Right forelimb (tissue), 1 donor: Measurements from ENCODE around the gene SLC25A43.
"Not testable (repeated sequence)": the region's sequence is repeated elsewhere in the genome, so short reads cannot be mapped to it uniquely, and the experiment has no call there.

ENCODE experiments used
- DNase-seq: peaks from one replicate; pipeline ENCODE4 v3.0.0-alpha.2; 2018

SLC25A43 gene

DNA sequence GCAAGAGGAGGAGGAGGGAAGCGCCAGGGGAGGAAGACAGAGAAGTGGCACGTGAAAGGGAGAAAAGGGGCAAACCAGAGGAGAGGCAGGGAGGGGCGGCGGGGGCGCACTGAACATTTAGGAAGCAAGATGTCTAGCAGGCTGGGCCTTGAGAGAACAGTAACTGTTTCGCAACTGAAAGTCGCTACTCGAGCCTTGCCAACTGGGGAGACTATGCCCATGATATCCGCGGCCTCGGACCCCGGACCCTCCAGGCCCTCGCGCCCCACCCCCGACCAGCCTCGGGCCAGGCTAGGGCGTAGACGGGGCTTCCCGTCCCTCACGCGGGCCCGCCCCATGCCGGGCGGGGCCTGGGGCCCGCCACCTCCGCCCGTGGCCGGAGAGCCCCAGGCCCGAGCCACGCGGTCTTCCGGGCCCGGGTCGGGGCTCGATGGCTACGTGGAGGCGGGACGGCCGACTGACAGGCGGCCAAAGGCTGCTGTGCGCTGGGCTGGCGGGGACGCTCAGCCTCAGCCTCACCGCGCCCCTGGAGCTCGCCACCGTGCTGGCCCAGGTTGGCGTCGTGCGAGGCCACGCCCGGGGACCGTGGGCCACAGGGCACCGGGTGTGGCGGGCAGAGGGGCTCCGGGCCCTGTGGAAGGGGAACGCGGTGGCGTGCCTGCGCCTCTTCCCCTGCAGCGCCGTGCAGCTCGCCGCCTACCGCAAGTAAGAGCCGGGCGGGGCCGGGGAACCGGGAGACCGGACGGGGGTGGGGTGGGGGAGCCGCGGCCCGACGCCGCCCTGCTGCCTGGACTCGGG lies at the start of gene SLC25A43:
SLC25A43 (plus strand) TSS at position 363 of the 798 bp plus-strand sequence; CDS start at position 431, 68 bp downstream.
- peak; percentile 57 for DNase-seq

DNA sequence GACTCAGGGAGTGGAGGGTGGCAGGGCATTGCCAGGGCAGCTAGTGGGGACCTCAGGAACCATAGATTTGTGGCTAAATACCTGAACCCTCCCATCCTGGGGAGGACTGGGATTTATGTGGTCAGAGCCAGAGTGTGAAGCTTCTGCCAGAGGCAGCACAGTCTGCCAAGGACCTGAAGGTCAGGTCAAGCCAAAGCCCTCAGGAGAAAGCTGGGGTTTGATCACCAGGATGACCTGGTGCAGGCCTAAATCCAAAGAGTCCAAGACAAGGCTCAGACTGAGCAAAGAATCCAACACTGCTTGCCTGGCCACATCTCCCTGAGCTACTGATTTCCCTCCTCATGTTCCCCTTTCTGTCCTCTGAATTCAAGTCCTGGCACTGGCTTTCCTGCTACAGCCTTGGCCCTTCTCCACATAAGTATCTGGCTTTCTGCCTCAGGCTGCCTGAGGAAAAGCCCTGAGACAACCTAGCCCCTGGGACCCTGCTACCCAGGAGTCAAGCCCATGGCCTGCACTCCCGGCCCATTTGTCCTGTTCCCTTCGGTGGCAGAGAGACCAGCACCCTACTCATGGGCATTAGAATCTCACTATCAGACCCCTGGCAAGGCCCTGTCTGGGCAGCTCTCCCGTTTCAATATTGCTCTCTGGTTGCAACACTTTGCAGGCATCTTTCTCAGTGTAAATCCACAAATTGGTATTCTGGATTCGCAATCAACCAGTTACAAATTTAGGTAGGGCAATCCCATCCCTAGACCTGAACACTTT lies 39.3 kb upstream of the SLC25A43 start:
- DNase-seq: no peak

DNA sequence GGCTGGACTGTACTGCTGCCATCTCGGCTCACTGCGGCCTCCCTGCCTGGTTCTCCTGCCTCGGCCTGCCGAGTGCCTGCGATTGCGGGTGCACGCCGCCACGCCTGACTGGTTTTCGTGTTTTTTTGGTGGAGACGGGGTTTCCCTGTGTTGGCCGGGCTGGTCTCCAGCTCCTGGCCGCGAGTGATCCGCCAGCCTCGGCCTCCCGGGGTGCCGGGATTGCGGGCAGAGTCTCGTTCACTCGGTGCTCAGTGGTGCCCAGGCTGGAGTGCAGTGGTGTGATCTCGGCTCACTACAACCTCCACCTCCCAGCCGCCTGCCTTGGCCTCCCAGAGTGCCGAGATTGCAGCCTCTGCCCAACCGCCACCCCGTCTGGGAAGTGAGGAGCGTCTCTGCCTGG lies 37.7 kb upstream of the SLC25A43 start:
- DNase-seq: not testable (repeated sequence)

DNA sequence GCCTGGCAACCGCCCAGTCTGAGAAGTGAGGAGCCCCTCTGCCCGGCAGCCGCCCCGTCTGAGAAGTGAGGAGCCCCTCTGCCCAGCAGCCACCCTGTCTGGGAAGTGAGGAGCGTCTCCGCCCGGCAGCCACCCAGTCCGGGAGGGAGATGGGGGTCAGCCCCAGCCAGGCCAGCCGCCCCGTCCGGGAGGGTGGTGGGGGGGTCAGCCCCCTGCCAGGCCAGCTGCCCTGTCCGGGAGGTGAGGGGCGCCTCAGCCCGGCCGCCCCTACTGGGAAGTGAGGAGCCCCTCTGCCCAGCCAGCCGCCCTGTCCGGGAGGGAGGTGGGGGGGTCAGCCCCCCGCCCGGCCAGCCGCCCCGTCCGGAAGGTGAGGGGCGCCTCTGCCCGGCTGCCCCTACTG lies 37.1 kb upstream of the SLC25A43 start:
- not testable (repeated sequence) for DNase-seq

DNA sequence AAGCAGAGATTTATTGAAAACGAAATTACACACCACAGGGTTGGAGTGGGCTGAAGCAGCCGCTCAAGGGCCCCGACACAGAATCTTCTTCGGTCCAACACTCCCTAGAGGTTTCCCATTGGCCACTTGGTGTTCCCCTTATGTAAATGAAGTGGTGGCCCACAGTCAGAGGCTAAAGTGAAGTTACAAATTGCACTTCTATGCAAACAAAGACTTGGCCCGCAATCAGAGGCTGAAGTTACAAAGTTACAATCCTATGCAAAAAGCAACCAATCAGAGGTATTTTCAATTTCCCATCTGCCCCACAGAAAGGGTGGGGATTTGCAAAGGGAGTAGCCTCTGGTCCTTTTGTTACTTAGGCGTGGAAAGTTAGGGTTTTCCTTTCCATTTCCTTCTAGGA lies 35.7 kb upstream of the SLC25A43 start:
- no peak for DNase-seq

DNA sequence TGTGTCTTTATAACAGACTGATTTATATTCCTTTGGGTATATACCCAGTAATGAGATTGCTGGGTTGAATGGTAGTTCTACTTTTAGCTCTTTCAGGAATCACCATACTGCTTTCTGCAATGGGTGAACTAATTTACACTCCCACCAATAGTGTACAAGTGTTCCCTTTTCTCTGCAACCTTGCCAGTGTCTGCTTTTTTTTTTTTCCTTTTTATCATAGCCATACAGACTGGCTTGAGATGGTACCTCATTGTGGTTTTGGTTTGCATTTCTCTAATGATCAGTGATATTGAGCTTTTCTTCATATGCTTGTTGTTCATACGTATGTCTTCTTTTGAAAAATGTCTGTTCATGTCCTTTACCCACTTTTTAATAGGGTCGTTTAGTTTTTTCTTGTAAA lies 27.3 kb upstream of the SLC25A43 start:
- not testable (repeated sequence) for DNase-seq

DNA sequence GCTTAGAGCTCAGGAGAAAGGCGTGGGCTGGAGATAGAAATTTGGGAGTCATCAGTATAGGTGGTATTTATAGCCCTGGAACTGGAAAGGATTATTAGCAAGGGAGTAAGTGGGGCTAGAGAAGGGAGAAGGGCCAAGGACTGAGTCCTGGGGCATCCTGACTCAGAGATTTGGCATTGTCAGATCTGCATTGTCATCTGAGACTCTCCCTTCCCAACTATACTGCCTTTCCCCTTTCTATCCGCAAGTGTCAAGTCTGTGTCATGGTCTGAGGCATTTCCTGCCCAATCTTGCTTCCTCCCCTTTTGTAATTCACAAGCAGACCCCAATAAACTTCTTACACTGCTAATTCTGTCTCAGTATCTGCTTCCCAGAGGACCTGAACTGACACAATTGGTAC lies 24.4 kb upstream of the SLC25A43 start:
- DNase-seq: no peak

DNA sequence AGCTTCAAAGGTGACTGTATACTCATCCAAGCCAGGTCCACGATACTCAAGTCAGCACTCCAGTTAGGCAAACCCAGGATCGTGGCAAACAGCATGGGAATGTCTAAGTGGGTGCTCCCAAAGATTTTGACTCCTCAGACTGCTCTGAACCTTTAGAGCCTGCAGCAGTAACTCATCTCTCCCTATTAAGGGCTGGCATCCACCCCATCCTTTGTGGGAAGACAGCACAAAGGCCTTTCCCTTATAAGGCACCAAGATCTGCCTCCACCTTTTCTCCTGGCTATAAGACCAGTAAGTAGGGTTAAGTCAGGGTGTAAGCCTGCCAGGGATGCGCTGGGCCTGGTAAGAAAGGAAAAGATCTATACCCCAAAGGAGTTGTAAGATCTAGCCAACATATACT lies 23.6 kb upstream of the SLC25A43 start:
- DNase-seq: no peak

DNA sequence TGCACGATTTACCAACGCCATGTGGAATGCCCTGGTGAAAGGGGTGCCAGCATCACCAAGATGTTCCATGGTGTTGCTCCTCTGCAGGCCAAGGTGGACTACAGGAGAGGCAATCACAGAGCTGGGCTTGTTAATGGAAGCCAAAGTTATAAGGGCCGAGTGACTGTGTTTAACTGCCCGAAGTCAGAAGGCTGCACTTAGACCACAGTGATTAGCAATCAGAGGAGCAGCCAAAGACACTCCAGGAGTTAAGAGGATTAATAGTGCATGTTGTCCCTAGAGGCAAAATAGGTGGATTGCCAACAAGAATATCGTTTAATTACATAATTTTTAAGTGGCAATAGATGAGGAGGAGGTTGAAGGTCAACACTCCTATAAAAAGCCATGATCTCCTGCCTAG lies 22.8 kb upstream of the SLC25A43 start:
- DNase-seq: no peak

DNA sequence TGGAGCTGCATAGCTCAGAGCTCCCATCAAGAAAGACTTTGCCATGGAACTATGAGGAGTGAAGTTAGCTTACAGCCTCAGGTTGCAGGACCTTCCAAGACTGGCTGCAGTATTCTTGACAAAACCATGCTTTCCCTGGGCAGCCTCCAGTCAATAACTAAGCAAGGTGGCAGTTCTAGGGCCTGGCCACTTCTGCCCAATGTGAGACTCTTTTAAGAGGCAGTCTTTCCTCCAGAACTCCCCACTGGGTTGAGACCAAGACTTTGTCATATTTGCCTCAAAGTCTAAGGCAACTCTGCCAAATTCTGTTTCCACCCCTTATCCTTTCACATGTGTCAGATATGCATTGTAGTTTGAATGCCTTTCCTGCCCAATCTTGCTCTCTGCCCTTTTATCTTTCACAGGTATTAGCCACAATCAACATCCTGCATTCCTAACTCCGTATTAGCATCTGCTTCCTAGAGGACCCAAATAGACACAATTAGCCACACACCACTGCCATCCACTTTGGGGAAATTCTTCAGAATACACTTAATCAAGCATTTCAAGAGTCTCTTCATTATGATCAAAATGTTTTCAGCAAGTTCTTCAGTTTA lies 17.7 kb upstream of the SLC25A43 start:
- DNase-seq: no peak

DNA sequence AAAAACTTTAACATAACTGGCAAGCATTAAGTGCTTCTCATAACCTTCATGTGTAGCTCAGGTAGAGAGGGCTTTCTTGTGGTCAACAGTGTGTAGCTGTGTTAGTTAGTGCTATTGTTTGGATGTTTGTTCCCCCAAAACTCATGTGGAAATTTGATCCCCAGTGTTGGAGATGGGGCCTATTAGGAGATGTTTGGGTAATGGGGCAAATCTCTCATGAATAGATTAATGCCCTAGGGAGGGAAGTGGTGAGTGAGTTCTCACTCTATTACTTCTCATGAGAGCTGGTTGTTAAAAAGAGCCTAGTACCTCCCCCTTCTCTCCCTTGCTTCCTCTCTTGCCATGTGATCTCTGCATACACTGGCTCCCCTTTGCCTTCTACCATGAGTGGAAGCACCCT lies 16.5 kb upstream of the SLC25A43 start:
- no peak for DNase-seq

DNA sequence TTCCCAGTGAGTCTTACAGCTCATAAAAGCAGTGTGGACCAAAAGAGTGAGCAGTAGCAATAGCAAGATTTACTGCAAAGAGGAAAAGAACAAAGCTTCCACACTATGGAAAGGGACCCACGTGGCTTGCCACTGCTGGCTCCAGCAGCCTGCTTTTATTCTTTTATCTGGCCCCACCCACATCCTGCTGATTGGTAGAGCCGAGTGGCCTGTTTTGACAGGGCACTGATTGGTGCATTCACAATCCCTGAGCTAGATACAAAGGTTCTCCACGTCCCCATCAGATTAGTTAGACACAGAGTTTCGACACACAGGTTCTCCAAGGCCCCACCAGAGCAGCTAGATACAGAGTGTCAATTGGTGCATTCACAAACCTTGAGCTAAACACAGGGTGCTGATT lies 12.5 kb upstream of the SLC25A43 start:
- DNase-seq: not testable (repeated sequence)

DNA sequence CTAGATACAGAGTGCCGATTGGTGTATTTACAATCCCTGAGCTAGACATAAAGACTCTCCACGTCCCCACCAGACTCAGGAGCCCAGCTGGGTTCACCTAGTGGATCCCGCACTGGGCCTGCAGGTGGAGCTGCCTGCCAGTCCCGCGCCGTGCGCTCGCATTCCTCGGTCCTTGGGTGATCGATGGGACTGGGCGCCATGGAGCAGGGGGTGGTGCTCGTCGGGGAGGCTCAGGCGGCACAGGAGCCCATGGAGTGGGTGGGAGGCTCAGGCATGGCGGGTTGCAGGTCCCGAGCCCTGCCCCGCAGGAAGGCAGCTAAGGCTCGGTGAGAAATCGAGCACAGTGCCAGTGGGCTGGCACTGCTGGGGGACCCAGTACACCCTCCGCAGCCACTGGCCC lies 11.7 kb upstream of the SLC25A43 start:
- not testable (repeated sequence) for DNase-seq

DNA sequence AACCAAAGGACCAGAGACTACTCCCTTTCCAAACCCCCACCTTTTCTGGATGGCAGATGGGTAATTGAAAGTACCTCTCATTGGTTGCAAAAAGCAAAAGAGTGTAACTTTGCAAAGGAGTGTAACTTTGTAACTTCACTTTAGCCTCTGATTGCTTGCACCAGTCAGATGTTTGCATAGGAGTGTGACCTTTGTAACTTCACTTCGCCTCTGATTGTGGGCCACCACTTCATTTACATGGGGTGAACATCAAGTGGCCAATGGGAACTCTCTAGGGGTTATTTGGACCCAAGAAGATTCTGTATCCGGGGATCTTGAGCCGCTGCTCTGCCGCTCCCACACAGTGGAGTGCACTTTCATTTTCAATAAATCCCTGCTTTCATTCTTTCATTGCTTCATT lies 9.9 kb upstream of the SLC25A43 start:
- DNase-seq: no peak

DNA sequence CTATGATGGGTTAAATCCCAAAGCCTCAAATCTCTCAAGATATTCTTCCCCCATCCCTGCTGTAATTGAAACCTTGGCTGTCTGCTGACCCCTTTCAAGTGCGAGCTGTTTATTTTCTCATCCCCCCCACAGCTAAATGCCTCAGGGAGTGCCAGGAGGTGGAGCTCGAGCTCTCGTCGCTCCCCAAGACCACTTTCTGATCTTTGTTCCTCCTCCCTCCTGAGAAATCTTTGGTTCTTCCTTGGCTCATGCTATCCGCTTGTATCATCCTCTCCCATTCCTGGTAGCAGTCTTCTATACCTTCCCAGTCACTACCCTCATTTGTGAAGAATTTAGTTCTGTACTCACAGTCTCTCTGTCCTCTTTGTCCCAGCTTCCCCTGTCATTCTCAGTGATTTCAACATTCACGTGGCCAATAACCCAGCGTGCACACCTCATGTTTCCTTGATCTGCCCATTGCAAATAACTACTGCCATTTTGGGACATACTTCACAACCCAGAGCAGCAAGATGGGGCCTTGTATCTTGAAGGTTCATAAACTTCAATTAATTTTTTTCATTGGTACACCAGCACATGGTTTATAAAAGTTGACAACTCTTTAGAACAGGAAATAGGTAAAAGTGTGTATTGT lies 9.2 kb upstream of the SLC25A43 start:
- DNase-seq: no peak

DNA sequence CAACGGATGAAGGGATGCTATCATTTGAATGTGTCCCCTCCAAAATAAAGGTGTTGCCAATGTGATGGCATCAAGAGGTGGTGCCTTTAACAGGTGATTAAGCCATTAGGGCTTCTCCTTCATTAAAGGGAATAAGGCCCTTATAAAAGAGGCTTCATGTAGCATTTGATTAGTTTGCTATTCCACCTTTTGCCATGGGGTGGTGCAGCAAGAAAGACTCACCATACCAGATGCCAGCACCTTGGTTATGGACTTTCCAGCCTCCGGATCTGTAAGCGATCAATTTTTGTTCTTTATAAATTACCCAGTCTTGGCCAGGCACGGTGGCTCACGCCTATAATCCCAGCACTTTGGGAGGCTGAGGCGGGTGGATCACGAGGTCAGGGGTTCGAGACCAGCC lies 7.9 kb upstream of the SLC25A43 start:
- DNase-seq: no peak

DNA sequence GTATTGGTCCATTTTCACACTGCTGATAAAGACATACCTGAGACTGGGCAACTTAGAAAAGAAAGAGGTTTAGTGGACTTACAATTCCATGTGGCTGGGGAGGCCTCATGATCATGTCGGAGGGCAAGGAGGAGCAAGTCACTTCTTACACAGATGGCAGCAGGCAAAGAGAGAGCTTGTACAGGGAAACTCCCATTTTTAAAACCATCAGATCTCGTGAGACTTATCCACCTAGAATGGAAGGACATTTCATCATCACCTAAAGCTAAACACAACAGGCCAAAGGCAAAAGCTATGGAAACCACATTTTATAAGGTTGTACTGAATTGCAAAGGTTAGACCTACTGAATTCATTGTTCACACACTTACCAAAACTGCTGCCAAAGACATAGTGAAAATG lies 6.0 kb upstream of the SLC25A43 start:
- DNase-seq: no peak

DNA sequence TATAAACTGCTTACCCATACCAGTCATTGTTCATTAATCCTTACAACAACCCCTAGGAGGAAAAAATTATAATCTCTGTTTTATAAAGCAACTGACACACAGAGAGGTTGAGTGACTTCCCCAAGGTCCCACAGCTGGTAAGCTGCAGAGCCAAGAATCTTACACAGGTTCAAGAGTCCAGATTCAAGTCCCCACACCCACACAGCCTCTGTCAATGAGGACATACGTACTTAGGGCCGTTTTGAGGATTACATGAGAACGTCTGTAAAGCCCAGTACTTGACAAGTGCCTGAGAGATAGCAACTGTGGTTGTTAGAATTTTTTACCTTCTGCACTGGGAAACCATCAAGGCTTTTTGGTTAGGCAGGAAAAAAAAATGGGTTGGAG lies 556 bp upstream of the SLC25A43 start:
- DNase-seq: no peak

DNA sequence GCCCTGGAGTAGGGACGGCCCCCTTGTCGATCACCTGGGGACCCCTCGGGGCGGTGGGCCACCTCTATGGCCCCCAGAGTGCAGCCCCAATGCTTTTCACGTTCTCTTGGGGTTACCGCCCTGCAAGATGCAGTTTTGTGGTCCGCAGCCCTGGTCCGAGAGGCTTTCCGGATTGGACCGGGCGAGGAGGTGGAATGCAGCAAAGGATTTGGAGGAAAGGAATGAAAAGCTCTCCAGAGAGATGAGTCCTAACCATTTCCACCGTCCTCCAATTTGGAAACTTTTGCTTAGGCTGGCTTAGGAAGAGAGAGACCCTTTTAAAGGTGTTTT lies 601 bp downstream of the SLC25A43 start:
- no peak for DNase-seq

DNA sequence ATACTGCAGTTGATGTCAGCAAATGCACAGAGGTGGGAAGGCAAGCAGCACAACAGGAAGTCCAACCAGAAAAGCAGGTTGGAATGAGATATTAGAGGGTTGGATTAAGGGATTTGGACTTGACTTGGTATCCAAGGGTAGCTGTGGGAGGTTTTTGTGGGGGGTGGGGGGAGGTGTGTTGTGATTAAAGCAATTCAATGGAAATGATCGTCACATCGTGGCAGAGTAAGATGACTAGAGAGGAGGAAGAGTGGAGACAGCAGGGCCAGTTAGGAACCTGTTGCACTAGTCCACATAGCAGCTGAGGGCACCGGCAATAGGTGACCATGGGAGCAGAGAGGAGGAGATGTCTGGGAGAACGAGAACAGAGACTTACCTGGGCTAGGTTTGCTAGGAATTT lies 2.4 kb downstream of the SLC25A43 start:
- DNase-seq: no peak

DNA sequence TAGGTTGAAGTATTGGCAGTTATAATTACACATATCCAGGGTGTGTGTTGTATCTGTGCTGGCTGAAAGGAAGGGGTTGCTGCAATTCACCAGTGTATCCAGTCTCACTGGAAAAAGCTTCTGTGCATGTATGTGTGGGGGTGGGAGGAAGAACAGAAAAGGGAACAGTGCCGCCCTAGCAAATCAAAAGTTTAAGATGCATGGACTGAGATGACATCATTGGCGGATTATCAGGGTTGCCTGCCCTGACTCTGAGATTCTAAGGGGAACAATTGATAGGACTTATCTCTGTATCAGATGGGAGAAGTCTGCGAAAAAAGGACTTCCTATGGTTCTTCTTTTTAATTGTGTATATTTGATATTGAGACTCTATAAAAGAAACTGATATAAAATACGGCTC lies 3.5 kb downstream of the SLC25A43 start:
- DNase-seq: no peak

DNA sequence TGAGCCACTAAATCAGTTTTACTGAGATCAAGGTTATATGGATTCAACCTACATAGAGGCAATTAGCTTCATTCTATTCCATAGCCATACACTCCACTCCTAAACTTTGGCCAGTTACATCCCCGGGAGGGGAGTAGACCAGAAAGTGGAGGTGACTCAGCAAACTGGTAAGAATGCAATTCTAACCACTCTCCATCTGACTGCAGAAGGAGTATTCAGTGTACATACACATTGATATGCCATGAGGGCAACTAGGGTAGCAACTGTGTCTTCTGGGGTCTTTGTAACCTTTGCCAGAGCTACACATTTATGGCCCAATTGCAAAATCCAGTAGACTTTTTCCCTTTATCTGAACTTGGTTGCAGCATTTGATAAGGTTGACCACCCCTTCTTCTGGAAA lies 7.6 kb downstream of the SLC25A43 start:
- no peak for DNase-seq

DNA sequence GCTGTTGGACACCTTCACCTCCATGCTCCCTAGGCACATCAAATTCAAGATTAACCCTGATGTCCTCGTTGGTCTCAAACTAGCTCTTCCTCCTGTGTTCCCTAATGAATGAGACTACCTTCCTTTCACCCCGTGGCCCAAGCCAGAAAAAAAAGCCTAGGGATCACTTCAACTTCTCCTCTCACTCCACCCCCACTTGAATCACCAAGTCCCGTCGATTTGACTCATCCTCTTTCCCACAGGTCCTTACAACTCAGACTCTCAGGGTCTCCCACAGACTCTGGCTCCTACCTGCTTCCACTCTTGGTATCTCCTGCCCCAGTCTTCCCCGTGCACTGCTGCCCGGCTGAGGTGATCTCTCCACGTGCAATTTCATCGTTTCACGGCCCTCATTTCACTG lies 8.5 kb downstream of the SLC25A43 start:
- no peak for DNase-seq
